ENCODE measurements around the gene AGAP1.

AGAP1 gene

GRCh38 chr2:235986361-235986760 lies 492.5 kb downstream of the AGAP1 start:
- no peak for FAIRE-seq

DNA sequence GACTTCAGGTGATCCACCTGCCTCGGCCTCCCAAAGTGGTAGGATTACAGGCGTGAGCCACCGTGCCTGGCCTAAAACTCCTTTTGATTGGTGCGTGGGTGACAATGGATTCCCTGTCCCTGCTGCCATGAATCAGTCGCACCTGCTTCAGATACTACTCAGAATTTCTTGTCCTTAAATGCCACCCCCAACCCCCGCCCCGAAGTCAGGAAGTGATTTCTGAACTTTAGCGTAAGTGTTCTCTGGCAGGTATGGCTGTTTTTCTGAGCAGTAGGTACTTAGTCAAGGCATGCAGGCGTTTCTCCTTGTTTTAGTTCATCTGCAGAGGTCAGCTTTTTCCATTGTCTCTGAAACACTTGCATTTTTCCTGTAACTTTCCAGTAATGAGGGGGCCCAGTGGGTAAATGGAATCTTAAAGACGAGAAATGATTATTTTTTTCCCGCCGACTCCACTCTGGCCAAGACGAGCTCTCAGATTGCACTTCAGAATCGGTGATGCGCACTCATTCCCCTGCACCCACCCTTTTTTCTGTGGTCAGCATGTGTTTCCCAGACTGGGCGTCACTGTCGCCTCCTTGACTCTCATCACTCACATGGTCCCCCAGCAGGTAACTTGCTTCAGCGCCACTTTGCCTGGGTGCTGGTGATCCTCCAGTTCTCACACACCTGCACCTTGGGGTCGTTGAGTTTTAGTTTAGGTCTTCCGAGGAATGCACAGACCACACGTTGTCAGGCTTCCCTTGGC lies 494.6 kb downstream of the AGAP1 start:
- FAIRE-seq = no peak

- FAIRE-seq = no peak
Observed at GRCh38 chr2:235989591-235989990, 495.7 kb downstream of the AGAP1 start.

DNA sequence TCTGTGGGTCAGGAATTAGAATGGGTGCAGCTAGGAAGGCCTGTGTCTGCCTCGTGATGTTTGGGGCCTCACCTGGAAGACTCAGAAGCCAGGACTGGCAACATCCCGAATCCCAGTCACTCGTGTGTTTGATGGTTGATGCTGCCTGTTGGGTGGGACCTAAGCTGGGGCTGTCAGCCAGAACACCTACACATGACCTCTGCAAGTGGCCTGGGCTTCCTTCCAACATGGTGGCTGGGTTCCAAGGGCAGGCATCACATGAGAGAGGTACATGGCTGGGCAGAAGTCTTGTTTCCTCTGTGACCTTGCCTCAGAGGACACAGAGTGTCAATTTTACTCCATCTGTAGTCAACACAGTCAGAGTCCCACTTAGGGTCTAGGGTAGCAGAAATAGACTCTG lies 496.5 kb downstream of the AGAP1 start:
- no peak for FAIRE-seq

GRCh38 chr2:235992024-235992423 lies 498.2 kb downstream of the AGAP1 start:
- no peak for FAIRE-seq

DNA sequence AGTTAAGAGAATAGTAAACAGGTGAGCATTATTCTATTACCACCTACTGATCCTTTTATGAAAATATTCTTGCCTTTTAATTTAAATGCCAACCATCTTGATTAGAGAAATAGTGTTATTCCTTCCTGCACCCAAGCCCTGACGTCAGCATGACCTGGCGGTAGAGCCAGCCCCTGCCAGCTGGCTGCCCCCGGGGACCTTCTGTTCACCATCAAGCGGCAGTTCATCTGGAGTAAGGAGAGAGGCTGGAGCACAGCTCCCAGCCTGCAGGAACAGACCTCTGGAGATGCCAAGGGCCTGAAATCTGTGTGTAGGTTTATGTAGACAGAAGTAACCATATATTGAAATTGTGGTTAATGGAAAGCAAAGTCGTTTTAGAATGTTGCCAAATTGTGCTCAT lies 502.6 kb downstream of the AGAP1 start:
- FAIRE-seq = no peak

DNA sequence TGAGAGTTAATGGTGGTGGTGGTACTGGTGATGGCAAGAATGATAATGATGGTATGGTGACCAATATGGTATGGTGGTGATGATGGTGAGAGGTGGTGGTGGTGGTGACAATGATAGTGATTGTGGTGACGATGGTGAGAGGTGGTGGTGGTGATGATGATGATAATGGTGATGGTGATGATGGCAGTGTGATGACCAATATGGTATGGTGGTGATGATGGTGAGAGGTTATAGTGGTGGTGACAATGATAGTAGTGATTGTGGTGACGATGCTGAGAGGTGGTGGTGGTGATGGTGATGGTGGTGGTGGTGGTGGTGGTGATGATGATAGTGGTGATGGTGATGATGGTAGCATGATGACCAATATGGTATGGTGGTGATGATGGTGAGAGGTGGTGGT lies 505.2 kb downstream of the AGAP1 start:
- no peak for FAIRE-seq

DNA sequence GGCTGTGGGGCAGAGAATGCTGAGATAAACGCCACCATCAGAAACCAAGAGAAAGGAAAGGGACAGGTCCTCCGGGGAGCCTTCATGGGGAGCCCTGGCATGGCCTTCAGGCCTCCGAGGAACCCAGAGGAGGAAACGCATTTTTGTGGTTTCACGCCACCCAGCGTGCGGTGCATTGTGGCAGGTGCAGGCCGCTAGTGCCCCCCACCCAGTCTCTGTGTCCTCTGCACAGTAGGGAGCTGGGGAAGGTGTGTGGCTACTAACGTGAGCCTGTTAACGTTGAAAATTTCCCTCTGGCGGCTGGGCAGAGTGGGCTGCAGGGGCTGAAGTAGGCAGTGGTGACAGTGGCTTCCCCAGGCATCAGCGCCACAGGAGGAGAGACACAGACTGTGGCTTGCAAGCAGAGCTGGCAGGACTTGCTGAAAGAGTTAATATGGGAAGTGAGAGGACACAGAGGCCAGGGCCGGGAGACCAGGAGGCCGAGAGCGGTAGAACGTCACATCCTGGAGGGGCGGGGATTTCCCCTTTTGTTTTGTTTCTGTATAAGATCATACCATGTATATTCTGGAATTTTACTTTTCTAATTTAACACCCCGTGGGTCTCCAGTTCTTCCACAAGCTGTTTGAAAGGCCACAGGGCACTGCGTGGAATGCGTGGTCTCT lies 507.5 kb downstream of the AGAP1 start:
- no peak for FAIRE-seq

DNA sequence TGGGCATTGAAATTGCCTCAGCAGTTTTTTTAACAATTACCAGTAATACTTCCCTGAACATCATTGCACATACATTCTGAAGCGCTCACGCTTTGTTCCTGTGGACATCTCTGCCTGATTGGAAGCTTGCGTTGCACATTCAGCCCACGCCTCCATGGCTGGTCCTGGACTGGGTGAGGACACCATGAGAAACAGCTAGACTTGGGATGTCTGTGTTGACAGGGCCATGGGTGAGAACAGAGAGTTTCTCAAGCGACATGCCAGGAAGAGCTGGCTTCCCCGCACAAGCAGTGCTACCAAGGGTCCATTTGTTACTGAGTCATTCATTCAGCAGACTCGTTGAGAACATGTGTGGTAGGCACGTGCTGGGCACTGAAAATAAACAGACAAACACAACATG lies 508.0 kb downstream of the AGAP1 start:
- no peak for FAIRE-seq

- no peak for FAIRE-seq
Observed at GRCh38 chr2:236008006-236008405, 514.2 kb downstream of the AGAP1 start.

- no peak for FAIRE-seq
Observed at GRCh38 chr2:236008857-236009256, 515.0 kb downstream of the AGAP1 start.

DNA sequence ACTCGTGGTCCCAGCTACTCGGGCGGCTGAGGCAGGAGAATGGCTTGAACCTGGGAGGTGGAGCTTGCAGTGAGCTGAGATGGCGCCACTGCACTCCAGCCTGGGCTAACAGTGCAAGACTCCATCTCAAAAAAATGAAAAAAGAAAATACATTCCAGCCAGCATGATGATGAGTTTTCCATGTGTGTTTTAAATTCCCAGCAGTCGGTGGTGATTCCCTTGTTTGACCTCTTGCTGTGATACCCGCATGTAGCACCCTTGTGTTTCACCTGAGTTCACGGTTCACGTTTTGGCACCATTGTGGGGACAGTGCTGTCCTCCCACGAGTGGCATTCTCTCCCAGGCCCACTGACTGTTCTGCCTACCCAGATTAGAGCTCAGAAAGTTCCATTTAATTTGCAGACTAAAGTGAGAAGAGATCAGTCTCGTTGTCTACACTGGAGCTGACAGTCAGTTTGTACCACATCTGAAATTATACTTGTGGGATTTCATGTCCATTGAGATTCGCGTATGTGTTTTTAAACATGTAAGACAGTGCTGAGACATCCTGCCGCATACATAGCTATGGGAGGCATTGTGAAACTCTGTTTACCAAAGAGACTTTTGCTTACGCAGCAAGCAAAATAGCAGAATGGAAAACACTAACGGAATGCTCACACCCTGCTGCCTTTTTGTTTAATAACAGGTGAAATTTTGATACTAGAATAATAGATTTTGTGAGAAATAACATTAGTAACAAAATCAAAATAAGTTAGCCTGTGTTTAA lies 517.3 kb downstream of the AGAP1 start:
- FAIRE-seq = no peak

- FAIRE-seq = no peak
Observed at GRCh38 chr2:236012155-236012554, 518.3 kb downstream of the AGAP1 start.

DNA sequence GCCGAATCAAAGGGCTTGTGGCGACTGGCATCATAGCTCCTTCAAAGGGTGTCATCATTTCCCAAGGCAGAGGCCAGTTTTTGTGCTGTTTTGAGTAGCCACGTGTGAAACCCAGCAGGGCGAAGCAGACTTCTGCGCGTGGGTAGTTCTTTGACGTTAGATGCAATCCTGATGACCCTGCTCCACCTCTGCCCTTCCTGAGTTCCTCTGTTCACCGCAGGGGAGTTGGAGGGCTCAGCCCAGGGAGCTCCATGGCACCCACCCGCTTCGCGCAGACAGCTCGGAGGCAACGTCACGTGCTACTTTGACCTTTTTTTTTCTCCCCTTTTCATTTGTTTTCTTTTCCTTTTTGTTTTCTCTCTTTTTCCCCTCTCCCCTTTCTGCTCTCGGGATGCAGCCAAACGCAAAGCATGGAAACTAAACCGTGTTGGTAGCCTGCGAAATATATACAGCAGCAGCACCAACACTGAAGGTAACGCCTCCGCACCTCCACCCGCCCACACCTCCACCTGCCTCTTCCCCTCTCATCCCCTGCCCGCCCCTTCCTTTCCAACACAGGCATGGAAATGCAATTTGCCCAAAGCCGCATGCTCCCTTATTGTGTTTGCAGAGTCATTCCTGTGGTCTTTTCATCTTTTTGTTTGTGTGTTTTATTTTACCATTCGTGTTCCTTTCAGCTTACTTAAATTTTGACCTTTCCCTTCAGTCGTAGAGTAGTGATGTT lies 520.7 kb downstream of the AGAP1 start:
- FAIRE-seq = no peak

DNA sequence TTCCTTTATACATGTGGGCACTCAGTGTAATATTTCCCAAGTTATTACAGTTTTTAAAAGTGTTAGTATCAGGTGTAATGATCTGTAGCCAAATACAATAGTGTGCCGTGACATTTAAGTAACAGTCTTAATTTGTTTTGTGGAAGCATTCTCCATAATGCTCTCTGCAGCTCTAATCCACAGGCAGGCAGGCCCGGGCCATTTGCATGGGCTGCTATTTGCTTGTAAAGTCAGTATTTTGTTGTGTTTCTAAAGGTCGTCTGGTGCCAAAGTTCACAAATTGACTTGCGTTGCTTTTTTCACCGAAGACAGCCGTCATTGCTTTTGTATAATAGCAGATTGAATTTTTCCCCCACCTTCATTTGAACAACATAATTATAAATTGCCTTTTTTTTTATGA lies 521.3 kb downstream of the AGAP1 start:
- no peak for FAIRE-seq

GRCh38 chr2:236016496-236016895 lies 522.7 kb downstream of the AGAP1 start:
- no peak for FAIRE-seq

DNA sequence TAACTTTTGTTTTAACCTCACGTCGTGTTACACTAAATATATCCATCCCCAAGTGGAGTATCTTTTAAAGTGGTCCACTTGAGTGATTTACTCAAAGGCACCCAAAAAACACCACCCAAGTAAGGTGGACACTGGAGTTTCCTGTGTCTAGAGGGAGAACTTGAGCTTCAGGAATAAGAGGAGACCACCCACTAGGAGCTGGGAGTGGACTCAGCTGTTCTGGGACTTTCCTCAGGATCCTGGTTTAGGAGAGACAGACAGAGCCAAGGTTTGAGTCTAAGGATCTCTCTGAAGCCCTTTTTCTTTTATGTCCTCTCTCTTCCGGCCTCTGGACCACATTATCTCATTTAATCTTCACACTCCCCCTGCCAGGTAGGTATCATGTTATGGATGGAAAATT lies 523.6 kb downstream of the AGAP1 start:
- FAIRE-seq = no peak

DNA sequence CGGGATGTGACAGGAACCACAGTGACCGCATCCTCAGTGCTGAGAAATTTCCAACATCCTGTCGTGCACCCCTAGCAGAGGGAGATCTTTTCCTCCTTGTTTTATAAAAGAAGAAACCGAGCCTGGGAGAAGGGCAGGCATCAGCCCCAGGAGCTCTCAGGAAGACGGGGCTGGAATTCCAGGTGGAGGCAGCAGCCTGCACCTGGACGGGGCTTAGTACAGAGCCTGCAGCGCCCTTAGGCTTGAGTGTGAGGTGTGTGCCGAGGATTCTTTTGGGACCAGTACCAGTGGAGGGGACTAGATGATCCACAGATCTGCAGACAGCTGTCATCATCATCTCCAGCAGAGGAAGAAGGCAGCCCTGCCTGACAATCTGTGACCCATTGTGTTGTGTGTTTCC lies 525.6 kb downstream of the AGAP1 start:
- FAIRE-seq = no peak

DNA sequence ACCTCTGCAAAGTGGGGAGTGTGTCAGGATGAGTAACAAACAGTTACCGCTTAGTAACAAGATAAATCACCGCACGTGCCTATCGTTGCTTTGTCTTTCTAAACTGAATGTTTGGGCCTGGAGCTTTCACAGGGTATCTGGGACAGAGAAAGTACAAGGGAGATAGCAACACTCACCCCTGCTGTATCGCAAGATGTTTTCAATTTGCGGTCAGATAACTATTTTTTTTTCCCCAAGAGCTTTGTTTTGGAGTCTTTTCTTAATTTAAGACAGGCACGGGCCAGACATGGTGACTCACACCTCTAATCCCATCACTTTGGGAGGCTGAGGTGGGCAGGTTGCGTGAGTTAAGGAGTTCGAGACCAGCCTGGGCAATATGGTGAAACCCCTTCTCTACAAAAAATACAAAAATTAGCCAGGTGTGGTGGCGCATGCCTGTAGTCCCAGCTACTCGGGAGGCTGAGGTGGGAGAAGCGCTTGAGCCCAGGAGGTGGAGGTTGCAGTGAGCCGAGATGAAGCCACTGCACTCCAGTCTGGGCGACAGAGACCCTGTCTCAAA lies 527.7 kb downstream of the AGAP1 start:
- FAIRE-seq = no peak

- no peak for FAIRE-seq
Observed at GRCh38 chr2:236022128-236022527, 528.3 kb downstream of the AGAP1 start.

DNA sequence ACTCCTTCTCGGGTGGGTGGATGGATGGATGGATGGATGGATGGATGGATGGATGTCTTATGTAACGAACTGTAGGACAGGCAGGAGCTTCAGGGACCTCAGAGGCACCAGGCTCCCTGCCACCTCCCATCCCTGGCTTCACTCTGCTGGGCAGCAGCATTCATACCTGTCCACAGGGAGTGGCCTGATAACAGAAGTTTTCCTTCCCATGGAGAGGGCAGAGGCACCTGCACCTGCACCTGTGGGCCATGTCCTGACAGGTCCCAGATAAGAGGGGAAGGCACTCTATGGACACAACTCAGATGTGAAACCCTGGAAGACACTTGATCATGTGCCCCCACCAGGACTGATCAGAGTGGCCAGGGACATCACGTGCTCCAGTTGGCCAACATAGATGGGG lies 532.0 kb downstream of the AGAP1 start:
- FAIRE-seq = no peak

DNA sequence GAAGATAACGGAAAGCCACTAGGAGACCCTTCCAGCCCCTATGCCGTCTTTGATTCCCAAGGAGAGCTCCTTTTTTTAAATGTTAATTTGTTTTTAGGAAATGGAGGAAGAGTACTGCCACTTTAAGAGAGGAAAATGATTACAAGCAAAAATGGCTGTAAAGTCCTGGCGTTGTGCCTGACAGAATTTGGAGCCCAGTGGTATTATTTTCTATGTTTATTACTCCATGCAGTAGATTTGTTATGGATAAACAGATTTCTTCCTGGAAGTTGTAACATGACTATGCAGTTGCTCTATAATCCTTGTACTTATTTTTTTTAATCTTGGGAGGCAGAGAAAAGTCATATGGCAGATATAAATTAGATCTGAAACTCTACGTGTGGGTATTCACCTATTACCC lies 533.0 kb downstream of the AGAP1 start:
- no peak for FAIRE-seq

- no peak for FAIRE-seq
Observed at GRCh38 chr2:236028066-236028465, 534.2 kb downstream of the AGAP1 start.
